Endothelial cell of umbilical vein (primary cell): ENCODE results near the gene TMEM176A.

Experiments
- POLR2A ChIP-seq: IDR thresholded peaks from 2 replicates; pipeline ENCODE4 v1.6.1; 2012; ENCODE audit warnings: low read depth, mild to moderate bottlenecking, control low read depth, low read length
- TF ChIP-seq, protein P1 (sequence below), 2 donors: IDR thresholded peaks; 1 replicate in 1 of 2; 2 replicates in 1 of 2; pipeline ENCODE4 v1.5.1; 2011; ENCODE audit warnings: low read length in 2 of 2, mild to moderate bottlenecking in 2 of 2, moderate library complexity in 2 of 2, control low read depth in 1 of 2, inconsistent platforms in 1 of 2, low read depth in 1 of 2; ENCODE audit not compliant: insufficient read depth in 1 of 2; ENCODE audit errors: extremely low read depth in 1 of 2

DNA sequence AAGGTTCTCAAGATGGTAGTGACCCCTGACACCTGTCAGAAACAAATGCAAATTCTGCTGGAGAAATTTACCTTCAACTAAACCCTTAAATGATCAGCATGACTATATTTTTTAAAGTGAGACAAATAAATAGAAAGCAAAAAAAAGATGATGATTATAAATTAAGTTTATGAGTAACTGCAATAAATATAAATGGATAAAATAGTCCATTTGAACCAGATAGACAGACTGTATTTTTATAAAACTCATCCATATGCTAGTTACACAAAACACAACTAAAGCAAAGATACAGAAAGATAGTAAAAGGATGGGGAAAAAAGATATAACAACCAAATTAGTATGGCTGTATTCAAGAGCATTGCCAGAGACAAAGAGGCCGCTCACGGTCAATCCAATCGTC lies 5.9 kb downstream of the TMEM176A start:
- TF ChIP-seq, protein P1, sequence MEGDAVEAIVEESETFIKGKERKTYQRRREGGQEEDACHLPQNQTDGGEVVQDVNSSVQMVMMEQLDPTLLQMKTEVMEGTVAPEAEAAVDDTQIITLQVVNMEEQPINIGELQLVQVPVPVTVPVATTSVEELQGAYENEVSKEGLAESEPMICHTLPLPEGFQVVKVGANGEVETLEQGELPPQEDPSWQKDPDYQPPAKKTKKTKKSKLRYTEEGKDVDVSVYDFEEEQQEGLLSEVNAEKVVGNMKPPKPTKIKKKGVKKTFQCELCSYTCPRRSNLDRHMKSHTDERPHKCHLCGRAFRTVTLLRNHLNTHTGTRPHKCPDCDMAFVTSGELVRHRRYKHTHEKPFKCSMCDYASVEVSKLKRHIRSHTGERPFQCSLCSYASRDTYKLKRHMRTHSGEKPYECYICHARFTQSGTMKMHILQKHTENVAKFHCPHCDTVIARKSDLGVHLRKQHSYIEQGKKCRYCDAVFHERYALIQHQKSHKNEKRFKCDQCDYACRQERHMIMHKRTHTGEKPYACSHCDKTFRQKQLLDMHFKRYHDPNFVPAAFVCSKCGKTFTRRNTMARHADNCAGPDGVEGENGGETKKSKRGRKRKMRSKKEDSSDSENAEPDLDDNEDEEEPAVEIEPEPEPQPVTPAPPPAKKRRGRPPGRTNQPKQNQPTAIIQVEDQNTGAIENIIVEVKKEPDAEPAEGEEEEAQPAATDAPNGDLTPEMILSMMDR (IDR thresholded peaks at IDR 0.05; ENCODE audit: extremely low read depth in 1 of 2, insufficient read depth in 1 of 2, low read depth in 1 of 2, low read length in 2 of 2) = no peak
- TF ChIP-seq POLR2A = no peak
